DLD1 (cell line): Measurements from ENCODE around the gene GPR137B.
"Not testable (repeated sequence)": the region's sequence is repeated elsewhere in the genome, so short reads cannot be mapped to it uniquely, and the experiment has no call there.

Experiments
- in situ Hi-C: cut with HindIII; loops from 2 replicates; pipeline ENCODE4 v1.10.0; 2017; ENCODE audit warnings: low sequenced_read_pairs

Gene GPR137B

GRCh38 chr1:236159704-236160539 lies 17.6 kb downstream of the GPR137B start:
- in situ Hi-C loops: no loop called here

DNA sequence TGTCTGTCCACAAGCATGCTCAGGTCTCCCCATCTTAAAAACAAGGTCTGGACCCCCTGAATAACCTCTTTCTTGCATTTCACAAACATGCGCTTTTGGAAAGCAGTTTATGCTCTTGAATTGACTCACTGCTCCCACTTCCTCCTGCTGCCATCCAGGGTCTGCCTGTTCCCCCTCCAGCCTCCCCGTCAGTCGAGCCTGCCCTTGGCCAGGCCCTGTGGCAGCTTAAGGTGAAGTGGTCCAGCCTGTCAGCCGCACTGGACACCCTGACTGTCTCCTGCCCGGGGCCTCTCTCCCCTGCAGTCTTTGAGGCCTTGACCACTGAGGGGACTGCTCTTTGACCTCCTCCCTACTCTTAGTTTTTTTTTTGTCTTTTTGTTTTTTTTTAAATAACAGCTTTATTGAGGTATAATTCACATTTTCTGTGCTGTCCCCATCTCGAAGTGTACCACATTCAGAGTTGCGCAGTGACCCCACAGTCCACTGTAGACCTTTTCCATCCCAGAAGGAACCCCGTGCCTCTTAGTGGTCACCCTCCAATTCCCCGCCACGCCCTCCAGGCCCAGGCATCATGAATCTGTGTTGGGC lies 18.3 kb downstream of the GPR137B start:
- in situ Hi-C loops: no loop called here

DNA sequence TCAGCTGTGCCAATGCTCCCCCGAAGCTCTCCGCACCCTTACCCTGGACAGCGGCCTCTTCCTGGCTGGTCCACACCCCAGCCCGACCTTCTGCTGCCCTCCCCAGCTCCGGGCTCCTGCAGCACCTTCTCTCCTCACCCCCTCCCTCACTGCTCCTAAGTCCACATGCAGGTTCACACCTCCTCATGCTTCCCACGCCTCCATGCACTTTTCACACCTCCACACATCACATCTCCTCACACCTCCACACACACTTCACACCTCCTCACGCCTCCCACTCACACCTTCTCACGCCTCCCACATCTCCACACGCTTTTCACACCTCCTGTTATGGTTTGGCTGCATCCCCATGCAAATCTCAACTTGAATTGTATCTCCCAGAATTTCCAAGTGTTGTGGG lies 18.9 kb downstream of the GPR137B start:
- in situ Hi-C loops: no loop called here

DNA sequence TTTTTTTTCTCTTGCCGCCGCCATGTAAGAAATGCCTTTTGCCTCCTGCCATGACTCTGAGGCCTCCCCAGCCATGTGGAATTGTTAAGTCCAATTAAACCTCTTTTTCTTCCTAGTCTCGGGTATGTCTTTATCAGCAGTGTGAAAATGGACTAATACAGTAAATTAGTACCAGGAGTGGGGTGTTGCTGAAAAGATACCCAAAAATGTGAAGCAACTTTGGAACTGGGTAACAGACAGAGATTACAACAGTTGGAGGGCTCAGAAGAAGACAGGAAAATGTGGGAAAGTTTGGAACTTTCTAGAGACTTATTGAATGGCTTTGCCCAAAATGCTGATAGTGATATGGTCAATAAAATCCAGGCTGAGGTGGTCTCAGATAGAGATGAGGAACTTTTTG lies 19.4 kb downstream of the GPR137B start:
- in situ Hi-C loops: not testable (repeated sequence)

GRCh38 chr1:236163463-236164153 lies 21.3 kb downstream of the GPR137B start:
- in situ Hi-C loops: no loop called here

DNA sequence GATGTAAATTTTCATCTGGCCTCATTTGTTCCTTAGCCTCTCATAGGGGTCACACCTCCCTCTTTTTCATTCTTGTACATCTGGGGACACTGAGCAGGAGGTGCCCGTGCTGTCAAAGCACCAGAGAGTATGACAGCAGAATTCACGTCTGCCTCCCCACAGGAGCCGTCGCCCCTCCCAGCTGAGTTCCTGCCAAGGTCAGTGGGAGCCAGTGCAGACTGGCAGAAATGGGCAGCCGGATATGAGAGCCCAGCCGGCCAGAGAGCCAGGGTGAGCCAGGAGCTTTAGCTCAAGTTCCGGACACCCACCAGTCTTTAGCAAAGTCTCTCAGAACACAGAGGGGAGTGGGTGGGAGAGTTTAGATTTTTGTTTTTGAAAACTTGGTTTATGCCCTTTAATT lies 21.9 kb downstream of the GPR137B start:
- in situ Hi-C loops: no loop called here

DNA sequence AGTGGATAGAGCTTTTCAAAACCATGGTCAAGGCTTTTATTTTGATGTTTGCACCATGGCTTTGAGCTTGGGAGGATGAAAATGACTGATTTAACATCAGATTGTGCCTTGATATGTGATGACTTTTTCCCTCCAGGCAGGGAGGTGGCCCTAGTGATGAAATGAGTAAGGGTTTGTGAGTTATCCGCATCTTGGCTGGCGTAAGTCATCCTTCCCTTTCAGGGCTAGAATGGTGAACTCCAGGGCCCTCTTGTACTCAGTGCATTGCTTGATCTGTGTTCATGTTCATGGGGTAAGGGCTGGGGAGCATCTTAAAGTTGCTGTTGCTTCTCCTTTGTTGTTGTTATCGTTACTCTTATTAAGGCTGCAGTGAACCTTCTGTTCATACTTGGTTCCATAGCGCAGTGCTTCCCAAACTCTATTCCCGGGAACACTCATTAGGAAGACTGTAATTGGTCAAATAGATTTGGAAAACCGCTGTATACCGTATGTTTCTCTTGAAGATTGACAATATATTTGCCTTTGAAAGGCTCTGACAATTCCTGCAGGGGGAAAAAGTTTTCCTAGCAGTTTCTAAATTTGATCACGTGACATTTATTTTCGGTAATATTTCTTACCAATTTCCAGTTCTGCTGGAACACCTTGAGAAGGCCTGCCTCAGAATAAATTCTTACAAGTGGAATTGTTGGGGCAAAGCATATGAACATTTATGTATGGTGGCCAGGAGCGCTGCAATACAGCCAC lies 23.1 kb downstream of the GPR137B start:
- in situ Hi-C loops: no loop called here

DNA sequence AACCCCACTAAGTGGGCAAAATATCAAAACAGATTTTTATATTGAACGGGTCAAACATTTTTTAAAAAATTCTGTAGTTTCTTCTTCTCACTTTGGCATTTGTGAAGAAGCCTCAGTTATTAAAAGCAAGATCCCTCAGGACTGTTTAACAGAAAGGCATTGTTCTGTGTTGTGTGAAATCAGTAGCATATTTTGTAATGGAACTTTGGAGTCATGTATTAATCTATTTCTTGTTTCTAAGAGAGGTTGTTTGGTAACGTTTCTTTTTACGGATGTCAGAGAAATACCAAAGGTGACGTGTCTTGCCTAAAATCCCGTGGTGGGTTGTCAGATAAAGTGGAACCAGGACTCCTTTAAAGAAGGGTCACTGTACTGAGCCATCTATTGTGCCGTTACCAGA lies 23.7 kb downstream of the GPR137B start:
- in situ Hi-C loops: no loop called here

- in situ Hi-C loops: no loop called here
Observed at GRCh38 chr1:236167154-236167553, 24.8 kb downstream of the GPR137B start.

DNA sequence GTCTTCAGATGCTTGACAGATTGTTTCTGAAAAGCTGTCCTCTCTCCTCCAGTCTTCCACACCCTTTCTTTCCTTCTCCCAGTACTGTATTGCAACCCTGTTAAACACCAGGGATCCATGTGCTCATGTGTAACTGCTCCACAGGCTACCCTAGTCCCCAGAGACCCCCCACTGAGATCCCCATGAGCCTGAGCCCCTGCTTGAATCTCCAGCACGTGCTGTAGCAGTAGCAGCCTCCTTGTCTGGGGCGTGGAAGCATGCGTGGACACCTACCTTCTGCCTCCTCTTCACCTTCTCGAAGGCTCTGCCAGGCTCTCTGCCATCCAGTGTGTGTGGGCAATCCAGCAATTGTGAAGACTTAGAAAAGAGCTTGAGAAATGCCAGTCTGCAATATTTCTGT lies 25.2 kb downstream of the GPR137B start:
- in situ Hi-C loops: no loop called here

DNA sequence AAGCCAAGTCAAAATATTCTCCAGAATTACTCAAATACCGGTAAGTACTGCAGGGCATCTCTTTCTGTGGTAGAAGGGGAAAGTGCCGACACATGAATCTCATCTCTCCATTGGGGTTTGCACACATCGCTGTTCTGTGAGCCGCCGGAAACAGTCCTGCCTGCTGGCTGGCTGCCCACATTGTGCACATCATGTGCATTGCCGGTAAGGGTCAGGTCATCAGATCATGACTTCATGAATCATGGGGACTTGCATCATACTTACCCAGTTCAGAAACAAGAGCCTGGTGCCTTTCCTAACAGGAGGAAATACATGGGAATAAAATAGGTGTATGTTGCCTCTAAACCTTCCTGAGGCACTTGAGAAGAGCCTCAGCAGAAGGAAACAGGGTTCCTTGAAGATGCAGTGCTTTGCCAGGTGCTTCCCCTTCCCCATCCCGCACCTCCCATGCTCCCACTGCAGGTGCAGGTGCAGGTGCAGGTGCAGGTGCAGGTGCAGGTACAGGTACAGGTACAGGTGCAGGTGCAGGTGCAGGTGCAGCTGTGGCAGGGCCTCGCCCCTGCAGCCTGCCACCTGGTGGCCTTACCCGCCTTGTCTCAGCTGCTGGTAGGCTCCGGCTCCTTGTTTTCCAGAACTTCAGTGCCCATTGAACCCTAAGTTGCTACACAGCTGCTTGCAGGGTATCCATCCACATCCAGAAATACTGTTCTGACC lies 26.5 kb downstream of the GPR137B start:
- in situ Hi-C loops: no loop called here

GRCh38 chr1:236172041-236172579 lies 29.8 kb downstream of the GPR137B start:
- in situ Hi-C loops: no loop called here

- in situ Hi-C loops: no loop called here
Observed at GRCh38 chr1:236173174-236173767, 30.9 kb downstream of the GPR137B start.

GRCh38 chr1:236175642-236176336 lies 33.5 kb downstream of the GPR137B start:
- in situ Hi-C loops: no loop called here

GRCh38 chr1:236176337-236177336 lies 34.3 kb downstream of the GPR137B start:
- in situ Hi-C loops: no loop called here

DNA sequence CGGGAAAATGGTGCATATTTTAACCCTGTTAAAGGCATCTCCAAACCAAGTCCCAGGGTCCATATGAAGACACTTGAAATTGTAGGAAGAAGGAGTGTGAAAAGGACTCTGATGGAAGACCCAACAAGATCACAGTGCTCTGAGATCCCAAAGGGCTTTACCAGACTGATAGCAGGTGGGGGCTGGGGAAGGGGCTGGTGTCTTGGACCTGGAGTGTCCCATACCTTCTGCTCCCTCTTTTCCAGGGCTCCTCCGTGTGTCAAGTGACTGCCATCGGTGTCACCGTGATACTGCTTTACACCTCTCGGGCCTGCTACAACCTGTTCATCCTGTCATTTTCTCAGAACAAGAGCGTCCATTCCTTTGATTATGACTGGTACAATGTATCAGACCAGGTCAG lies 37.3 kb downstream of the GPR137B start:
- in situ Hi-C loops: no loop called here

- in situ Hi-C loops: no loop called here
Observed at GRCh38 chr1:236181059-236181458, 38.7 kb downstream of the GPR137B start.

DNA sequence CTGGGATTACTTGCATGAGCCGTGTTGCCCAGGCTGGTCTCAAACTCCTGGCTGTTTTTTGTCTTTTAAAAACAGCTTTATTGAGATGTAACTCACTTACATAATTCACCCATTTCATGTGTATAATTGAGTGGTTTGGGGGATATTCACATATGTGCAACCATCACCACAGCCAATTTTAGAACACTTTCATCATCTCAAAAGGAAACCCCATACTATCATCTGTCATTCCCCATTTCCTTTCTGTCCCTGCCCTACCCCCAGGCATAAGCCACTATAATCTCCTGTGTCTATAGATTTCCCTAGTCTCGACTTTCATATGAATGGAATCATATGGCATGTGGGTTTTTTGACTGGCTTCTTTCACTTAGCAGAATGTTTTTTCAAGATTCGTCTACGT lies 43.3 kb downstream of the GPR137B start:
- in situ Hi-C loops: no loop called here
